Measurements from ENCODE around the gene APLF.

APLF gene

GRCh38 chr2:68478688-68479087 lies 11.3 kb downstream of the APLF start:
- no peaks in the 10 kb centered on the region for H3K9me3 ChIP-seq (replicated peaks; ENCODE audit: insufficient read depth, low read length)
- H3K36me3 ChIP-seq (replicated peaks; ENCODE audit: insufficient read depth, low read length): no peaks in the 10 kb centered on the region
- H3K9ac ChIP-seq (ENCODE audit: low read length): no peak overlapping the region
- H3K4me3 ChIP-seq (ENCODE audit: low read length): no peak overlapping the region
- no peak overlapping the region for H3K27ac ChIP-seq (ENCODE audit: low read length)
- H3K9me2 ChIP-seq (replicated peaks; ENCODE audit: insufficient read depth, low read length): no peaks in the 10 kb centered on the region
- no peaks in the 10 kb centered on the region for H3K27me3 ChIP-seq (replicated peaks; ENCODE audit: insufficient read depth, low read length)
- H2AFZ ChIP-seq (ENCODE audit: low read length): no peak overlapping the region
- no peak for DNase-seq
- H3K79me2 ChIP-seq (ENCODE audit: low read length): peaks cover 4% of the 10 kb centered on the region; the same call in 1 of the 2 replicates
- H3K4me2 ChIP-seq (ENCODE audit: low read depth, low read length): no peak overlapping the region
- H3K4me1 ChIP-seq (ENCODE audit: low read length): no peaks in the 10 kb centered on the region
- H3F3A ChIP-seq (ENCODE audit: insufficient read depth, low read length): no peaks in the 10 kb centered on the region
- TF ChIP-seq EZH2 (optimal IDR thresholded peaks at IDR 0.05; ENCODE audit: low read depth, low read length) (no peak), CTCF (IDR thresholded peaks at IDR 0.05; ENCODE audit: low read length) (no peak), EZH2phosphoT487 (IDR thresholded peaks at IDR 0.05; ENCODE audit: low read length) (no peak)
- H4K20me1 ChIP-seq (ENCODE audit: insufficient read depth, low read length): no peaks in the 10 kb centered on the region

- no peak for DNase-seq
- no peak overlapping the region for H3K4me3 ChIP-seq (ENCODE audit: low read length)
Measured at GRCh38 chr2:68482296-68482820, 15.0 kb downstream of the APLF start.

GRCh38 chr2:68483011-68483410 lies 15.6 kb downstream of the APLF start:
- no peak overlapping the region for H3K4me3 ChIP-seq (ENCODE audit: low read length)
- H3K9me2 ChIP-seq (replicated peaks; ENCODE audit: insufficient read depth, low read length): no peaks in the 10 kb centered on the region
- TF ChIP-seq EZH2phosphoT487 (IDR thresholded peaks at IDR 0.05; ENCODE audit: low read length) (no peak), EZH2 (optimal IDR thresholded peaks at IDR 0.05; ENCODE audit: low read depth, low read length) (no peak), CTCF (IDR thresholded peaks at IDR 0.05; ENCODE audit: low read length) (no peak)

More at GRCh38 chr2:68482296-68482820, 15.0 kb downstream of the APLF start:
- no peaks in the 10 kb centered on the region for H4K20me1 ChIP-seq (ENCODE audit: insufficient read depth, low read length)
- H3K9me2 ChIP-seq (replicated peaks; ENCODE audit: insufficient read depth, low read length): no peaks in the 10 kb centered on the region
- H3K27ac ChIP-seq (ENCODE audit: low read length): no peak overlapping the region
- H2AFZ ChIP-seq (ENCODE audit: low read length): no peak overlapping the region
- H3K9ac ChIP-seq (ENCODE audit: low read length): no peak overlapping the region
- no peaks in the 10 kb centered on the region for H3K36me3 ChIP-seq (replicated peaks; ENCODE audit: insufficient read depth, low read length)
- no peaks in the 10 kb centered on the region for H3K4me1 ChIP-seq (ENCODE audit: low read length)
- peaks cover 4% of the 10 kb centered on the region; the same call in 1 of the 2 replicates for H3K79me2 ChIP-seq (ENCODE audit: low read length)
- TF ChIP-seq EZH2 (optimal IDR thresholded peaks at IDR 0.05; ENCODE audit: low read depth, low read length) (no peak), EZH2phosphoT487 (IDR thresholded peaks at IDR 0.05; ENCODE audit: low read length) (no peak), CTCF (IDR thresholded peaks at IDR 0.05; ENCODE audit: low read length) (no peak)
- H3K4me2 ChIP-seq (ENCODE audit: low read depth, low read length): no peak overlapping the region
- H3F3A ChIP-seq (ENCODE audit: insufficient read depth, low read length): no peaks in the 10 kb centered on the region
- H3K9me3 ChIP-seq (replicated peaks; ENCODE audit: insufficient read depth, low read length): no peaks in the 10 kb centered on the region
- H3K27me3 ChIP-seq (replicated peaks; ENCODE audit: insufficient read depth, low read length): no peaks in the 10 kb centered on the region

More at GRCh38 chr2:68483011-68483410, 15.6 kb downstream of the APLF start:
- no peak overlapping the region for H3K4me2 ChIP-seq (ENCODE audit: low read depth, low read length)
- no peaks in the 10 kb centered on the region for H3K9me3 ChIP-seq (replicated peaks; ENCODE audit: insufficient read depth, low read length)
- DNase-seq: no peak
- H3F3A ChIP-seq (ENCODE audit: insufficient read depth, low read length): no peaks in the 10 kb centered on the region
- no peaks in the 10 kb centered on the region for H4K20me1 ChIP-seq (ENCODE audit: insufficient read depth, low read length)
- H3K79me2 ChIP-seq (ENCODE audit: low read length): peaks cover 4% of the 10 kb centered on the region; the same call in 1 of the 2 replicates
- no peaks in the 10 kb centered on the region for H3K4me1 ChIP-seq (ENCODE audit: low read length)
- H2AFZ ChIP-seq (ENCODE audit: low read length): no peak overlapping the region
- no peak overlapping the region for H3K9ac ChIP-seq (ENCODE audit: low read length)
- H3K27ac ChIP-seq (ENCODE audit: low read length): no peak overlapping the region
- H3K36me3 ChIP-seq (replicated peaks; ENCODE audit: insufficient read depth, low read length): no peaks in the 10 kb centered on the region
- no peaks in the 10 kb centered on the region for H3K27me3 ChIP-seq (replicated peaks; ENCODE audit: insufficient read depth, low read length)

Measured in MM.1S (cell line).